ENCODE data around the gene PORCN.
"Not testable (repeated sequence)": the region's sequence is repeated elsewhere in the genome, so short reads cannot be mapped to it uniquely, and the experiment has no call there.

DNA sequence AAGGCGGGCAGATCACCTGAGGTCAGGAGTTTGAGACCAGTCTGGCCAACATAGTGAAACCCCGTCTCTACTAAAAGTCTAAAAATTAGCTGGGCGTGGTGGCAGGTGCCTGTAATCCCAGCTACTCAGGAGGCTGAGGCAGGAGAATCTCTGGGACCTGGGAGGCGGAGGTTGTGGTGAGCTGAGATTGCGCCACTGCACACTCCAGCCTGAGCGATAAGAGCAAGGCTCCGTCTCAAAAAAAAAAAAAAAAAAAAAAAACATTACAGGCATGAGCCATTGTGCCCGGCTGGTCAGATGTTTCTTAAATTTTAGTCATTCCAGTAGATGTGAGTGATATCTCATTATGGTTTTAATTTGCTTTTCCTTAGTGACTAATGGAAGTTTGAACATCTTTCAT, 17.1 kb downstream of the PORCN start:
- TF ChIP-seq, protein P1, sequence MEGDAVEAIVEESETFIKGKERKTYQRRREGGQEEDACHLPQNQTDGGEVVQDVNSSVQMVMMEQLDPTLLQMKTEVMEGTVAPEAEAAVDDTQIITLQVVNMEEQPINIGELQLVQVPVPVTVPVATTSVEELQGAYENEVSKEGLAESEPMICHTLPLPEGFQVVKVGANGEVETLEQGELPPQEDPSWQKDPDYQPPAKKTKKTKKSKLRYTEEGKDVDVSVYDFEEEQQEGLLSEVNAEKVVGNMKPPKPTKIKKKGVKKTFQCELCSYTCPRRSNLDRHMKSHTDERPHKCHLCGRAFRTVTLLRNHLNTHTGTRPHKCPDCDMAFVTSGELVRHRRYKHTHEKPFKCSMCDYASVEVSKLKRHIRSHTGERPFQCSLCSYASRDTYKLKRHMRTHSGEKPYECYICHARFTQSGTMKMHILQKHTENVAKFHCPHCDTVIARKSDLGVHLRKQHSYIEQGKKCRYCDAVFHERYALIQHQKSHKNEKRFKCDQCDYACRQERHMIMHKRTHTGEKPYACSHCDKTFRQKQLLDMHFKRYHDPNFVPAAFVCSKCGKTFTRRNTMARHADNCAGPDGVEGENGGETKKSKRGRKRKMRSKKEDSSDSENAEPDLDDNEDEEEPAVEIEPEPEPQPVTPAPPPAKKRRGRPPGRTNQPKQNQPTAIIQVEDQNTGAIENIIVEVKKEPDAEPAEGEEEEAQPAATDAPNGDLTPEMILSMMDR (IDR thresholded peaks at IDR 0.05; ENCODE audit: insufficient read depth, low read depth, low read length) = not testable (repeated sequence)
- TF ChIP-seq EZH2 (IDR thresholded peaks at IDR 0.05; ENCODE audit: insufficient read depth, low read length) = not testable (repeated sequence)
